Measurements from ENCODE around the gene GABBR2.

GABBR2 gene

GRCh38 chr9:98732091-98732490 lies 23.4 kb upstream of the GABBR2 start:
- no peak for DNase-seq
- peaks cover 34% of the 10 kb centered on the region for H3K36me3 Mint-ChIP-seq (ENCODE audit: low read depth)
- no peak overlapping the region for H3K27ac Mint-ChIP-seq
- H3K4me3 Mint-ChIP-seq, result no peak overlapping the region
- H3K4me1 Mint-ChIP-seq (ENCODE audit: low read depth), result no peaks in the 10 kb centered on the region
- no peaks in the 10 kb centered on the region for H3K9me3 Mint-ChIP-seq
- peaks cover 2% of the 10 kb centered on the region for H3K27me3 Mint-ChIP-seq

DNA sequence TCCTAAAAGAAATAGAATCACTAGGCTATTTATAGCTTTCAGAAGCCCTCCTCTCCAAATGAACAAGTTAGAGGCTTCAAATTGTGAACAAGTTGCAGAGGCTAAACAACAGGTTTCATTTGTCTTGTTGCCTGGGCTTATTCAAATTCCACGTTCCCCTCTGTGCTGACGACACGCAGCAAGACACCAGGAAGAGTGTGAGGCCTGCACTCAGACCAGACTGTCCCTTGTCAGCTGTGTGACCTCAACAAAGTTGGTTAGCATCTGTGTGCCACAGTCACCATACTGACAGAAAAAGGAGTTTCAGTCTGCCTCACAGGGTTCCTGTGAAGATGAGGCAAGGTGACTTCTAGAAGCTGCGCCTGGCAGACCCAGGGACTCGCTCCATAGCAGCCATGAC lies 22.1 kb upstream of the GABBR2 start:
- H3K27me3 Mint-ChIP-seq, result peaks cover 9% of the 10 kb centered on the region
- no peak overlapping the region for H3K27ac Mint-ChIP-seq

DNA sequence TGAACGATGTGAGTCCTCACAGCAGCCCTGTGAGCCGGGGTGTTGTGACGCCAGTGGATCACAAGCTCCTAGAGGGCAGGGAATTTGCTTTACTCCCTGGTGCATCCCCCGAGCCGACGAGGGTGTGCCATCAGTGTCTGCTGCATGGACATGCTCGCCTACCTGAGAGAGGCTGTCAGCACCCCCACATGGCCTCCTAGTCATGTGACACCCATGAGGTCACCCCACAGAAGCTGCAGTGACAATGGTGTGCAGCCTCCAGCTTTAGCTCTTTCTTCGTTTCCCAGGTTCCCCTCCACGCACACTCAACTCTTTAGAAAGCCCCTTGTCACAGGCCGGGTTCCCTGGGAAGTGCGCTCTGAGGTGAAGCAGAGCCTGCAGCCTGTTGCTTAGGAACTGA lies 19.8 kb upstream of the GABBR2 start:
- Mint-ChIP-seq H3K4me1 (ENCODE audit: low read depth) (no peaks in the 10 kb centered on the region), H3K9me3 (no peaks in the 10 kb centered on the region), H3K27me3 (peaks cover 25% of the 10 kb centered on the region), H3K36me3 (ENCODE audit: low read depth) (peaks cover 3% of the 10 kb centered on the region), H3K27ac (no peak overlapping the region), H3K4me3 (no peak overlapping the region)
- no peak for DNase-seq

More for the DNA sequence above, 22.1 kb upstream of the GABBR2 start:
- H3K4me3 Mint-ChIP-seq, result no peak overlapping the region
- peaks cover 22% of the 10 kb centered on the region for H3K36me3 Mint-ChIP-seq (ENCODE audit: low read depth)
- no peaks in the 10 kb centered on the region for H3K9me3 Mint-ChIP-seq
- no peaks in the 10 kb centered on the region for H3K4me1 Mint-ChIP-seq (ENCODE audit: low read depth)
- no peak for DNase-seq

GRCh38 chr9:98727428-98727827 lies 18.7 kb upstream of the GABBR2 start:
- Mint-ChIP-seq H3K36me3 (ENCODE audit: low read depth) (no peaks in the 10 kb centered on the region), H3K4me1 (ENCODE audit: low read depth) (no peaks in the 10 kb centered on the region), H3K4me3 (no peak overlapping the region), H3K27me3 (peaks cover 36% of the 10 kb centered on the region), H3K27ac (no peak overlapping the region), H3K9me3 (no peaks in the 10 kb centered on the region)
- no peak for DNase-seq

DNA sequence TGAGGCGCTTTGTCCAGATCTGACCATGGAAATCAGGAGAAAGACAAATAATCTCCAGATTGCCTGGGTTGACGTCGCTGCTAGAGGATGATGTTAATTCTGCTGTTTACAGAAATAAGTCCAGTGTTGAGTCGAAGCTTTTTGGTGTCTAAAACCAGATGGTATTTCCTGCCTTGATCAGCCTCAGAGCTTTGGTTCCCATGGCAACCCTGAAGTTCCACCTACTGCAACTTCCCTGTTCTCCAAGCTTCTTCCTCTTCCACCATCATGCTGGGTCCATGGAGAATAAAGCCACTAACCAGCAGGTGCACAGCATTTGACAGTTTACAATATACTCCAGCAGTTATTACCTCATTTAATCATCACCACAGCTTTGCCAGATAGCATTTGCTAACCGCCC lies 18.0 kb upstream of the GABBR2 start:
- peaks cover 41% of the 10 kb centered on the region for H3K27me3 Mint-ChIP-seq
- no peaks in the 10 kb centered on the region for H3K9me3 Mint-ChIP-seq
- DNase-seq, result no peak
- no peaks in the 10 kb centered on the region for H3K36me3 Mint-ChIP-seq (ENCODE audit: low read depth)
- H3K4me3 Mint-ChIP-seq, result no peak overlapping the region
- H3K4me1 Mint-ChIP-seq (ENCODE audit: low read depth), result no peaks in the 10 kb centered on the region
- no peak overlapping the region for H3K27ac Mint-ChIP-seq

- Mint-ChIP-seq H3K27me3 (peaks cover 53% of the 10 kb centered on the region), H3K4me1 (ENCODE audit: low read depth) (no peaks in the 10 kb centered on the region), H3K4me3 (no peak overlapping the region), H3K9me3 (no peaks in the 10 kb centered on the region), H3K27ac (no peak overlapping the region), H3K36me3 (ENCODE audit: low read depth) (no peaks in the 10 kb centered on the region)
- DNase-seq, result no peak
Observed at GRCh38 chr9:98724810-98725530, 16.2 kb upstream of the GABBR2 start.

GRCh38 chr9:98721643-98722042 lies 12.9 kb upstream of the GABBR2 start:
- Mint-ChIP-seq H3K27me3 (peaks cover 54% of the 10 kb centered on the region), H3K9me3 (no peaks in the 10 kb centered on the region), H3K4me3 (no peak overlapping the region), H3K27ac (no peak overlapping the region), H3K36me3 (ENCODE audit: low read depth) (no peaks in the 10 kb centered on the region), H3K4me1 (ENCODE audit: low read depth) (no peaks in the 10 kb centered on the region)
- no peak for DNase-seq

DNA sequence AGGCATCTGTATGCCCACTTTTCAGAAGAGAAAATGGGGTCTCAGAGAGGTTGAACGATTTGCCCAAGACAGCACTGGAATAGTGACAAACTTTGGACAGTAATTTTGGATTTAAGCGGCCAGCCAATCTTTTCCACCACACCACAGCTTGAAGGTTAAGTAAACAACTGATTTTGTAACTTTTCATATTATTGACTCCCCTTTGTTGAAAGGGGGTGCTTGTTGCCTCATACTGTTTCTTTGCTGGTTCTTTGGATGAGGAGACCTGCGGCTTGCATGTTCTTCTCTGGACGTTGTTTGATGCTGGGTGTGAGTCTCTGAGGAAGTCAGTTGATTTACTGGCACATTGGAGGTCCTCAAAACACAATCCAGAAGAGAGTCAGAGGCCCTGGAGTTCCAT lies 11.7 kb upstream of the GABBR2 start:
- Mint-ChIP-seq H3K27me3 (peaks cover 60% of the 10 kb centered on the region), H3K27ac (no peak overlapping the region), H3K9me3 (no peaks in the 10 kb centered on the region), H3K4me1 (ENCODE audit: low read depth) (no peaks in the 10 kb centered on the region), H3K36me3 (ENCODE audit: low read depth) (no peaks in the 10 kb centered on the region), H3K4me3 (no peak overlapping the region)
- no peak for DNase-seq

DNA sequence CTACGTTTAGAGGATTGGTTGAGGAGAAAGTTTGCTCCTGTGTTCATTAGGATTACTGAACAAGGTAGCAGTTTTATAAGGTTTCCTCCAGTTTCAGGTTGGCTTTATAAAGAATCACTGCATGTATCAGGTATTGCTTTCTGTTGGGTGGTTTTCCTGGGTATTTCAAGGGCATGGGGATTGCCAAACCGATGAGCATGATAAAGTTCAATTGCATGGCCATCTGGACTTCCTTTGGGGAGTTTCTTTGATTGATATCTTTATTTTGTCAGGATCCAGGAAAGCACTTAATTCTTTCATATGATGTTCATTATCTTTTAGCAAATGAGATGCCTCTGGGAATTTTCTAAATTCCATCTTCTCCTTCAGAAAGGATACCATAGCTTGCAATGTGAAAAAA lies 10.3 kb upstream of the GABBR2 start:
- H3K4me3 Mint-ChIP-seq, result no peak overlapping the region
- no peak overlapping the region for H3K27ac Mint-ChIP-seq
- no peaks in the 10 kb centered on the region for H3K4me1 Mint-ChIP-seq (ENCODE audit: low read depth)
- H3K27me3 Mint-ChIP-seq, result peaks cover 54% of the 10 kb centered on the region
- H3K36me3 Mint-ChIP-seq (ENCODE audit: low read depth), result no peaks in the 10 kb centered on the region
- no peaks in the 10 kb centered on the region for H3K9me3 Mint-ChIP-seq
- no peak for DNase-seq

- peaks cover 47% of the 10 kb centered on the region for H3K27me3 Mint-ChIP-seq
- no peaks in the 10 kb centered on the region for H3K9me3 Mint-ChIP-seq
Observed at GRCh38 chr9:98714833-98715232, 6.1 kb upstream of the GABBR2 start.

GRCh38 chr9:98712987-98713386 lies 4.3 kb upstream of the GABBR2 start:
- H3K4me3 Mint-ChIP-seq, result no peak overlapping the region
- DNase-seq, result no peak
- H3K27ac Mint-ChIP-seq, result no peak overlapping the region
- H3K27me3 Mint-ChIP-seq, result peaks cover 50% of the 10 kb centered on the region
- H3K4me1 Mint-ChIP-seq (ENCODE audit: low read depth), result peaks cover 4% of the 10 kb centered on the region
- no peaks in the 10 kb centered on the region for H3K36me3 Mint-ChIP-seq (ENCODE audit: low read depth)
- H3K9me3 Mint-ChIP-seq, result no peaks in the 10 kb centered on the region

More at GRCh38 chr9:98714833-98715232, 6.1 kb upstream of the GABBR2 start:
- Mint-ChIP-seq H3K4me1 (ENCODE audit: low read depth) (no peaks in the 10 kb centered on the region), H3K4me3 (no peak overlapping the region), H3K27ac (no peak overlapping the region), H3K36me3 (ENCODE audit: low read depth) (no peaks in the 10 kb centered on the region)
- DNase-seq, result no peak

GRCh38 chr9:98709968-98710965 lies 1.5 kb upstream of the GABBR2 start:
- peak overlapping the region; percentile 1 for H3K4me3 Mint-ChIP-seq
- no peak overlapping the region for H3K27ac Mint-ChIP-seq
- peaks cover 12% of the 10 kb centered on the region for H3K4me1 Mint-ChIP-seq (ENCODE audit: low read depth)
- H3K27me3 Mint-ChIP-seq, result peaks cover 57% of the 10 kb centered on the region
- no peaks in the 10 kb centered on the region for H3K9me3 Mint-ChIP-seq
- DNase-seq, result no peak
- H3K36me3 Mint-ChIP-seq (ENCODE audit: low read depth), result no peaks in the 10 kb centered on the region

DNA sequence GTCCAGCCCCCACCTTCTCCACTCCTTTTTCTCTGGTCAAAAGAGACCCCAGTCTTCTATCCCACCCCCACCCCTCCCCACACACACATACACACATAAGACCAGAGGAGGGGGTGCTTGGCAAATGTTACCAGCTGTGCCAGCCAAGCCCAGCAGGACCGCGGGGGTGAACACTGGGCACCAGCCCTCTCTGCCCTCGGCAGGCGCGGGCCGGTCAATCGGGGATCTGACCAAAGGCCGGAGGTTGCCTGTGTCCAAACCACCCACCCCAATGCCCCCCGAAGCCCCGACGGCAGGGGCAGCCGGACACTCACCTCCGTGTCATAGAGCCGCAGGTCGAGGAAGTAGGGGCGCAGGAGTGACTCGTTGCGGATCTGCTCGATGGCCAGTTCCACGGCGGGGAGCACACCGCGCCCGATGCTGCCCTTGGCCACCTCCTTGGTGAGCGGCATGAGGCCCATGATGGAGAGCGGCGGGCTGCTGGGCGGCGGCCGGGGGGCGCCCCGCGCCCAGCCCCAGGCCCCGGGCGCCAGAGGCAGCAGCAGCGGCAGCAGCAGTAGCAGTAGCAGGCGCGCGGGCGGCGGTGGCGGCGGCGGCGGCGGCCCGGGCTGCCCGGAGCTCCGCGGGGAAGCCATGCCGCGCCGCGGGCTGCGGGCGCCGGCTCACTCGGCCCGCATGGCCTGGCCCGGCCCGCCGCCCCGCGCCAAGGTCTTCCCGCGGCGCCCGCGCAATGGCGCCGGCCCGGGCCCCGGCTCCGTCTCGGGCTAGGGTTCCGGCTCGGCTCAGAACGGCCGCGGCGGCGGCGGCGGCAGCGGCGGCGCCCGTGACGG lies 417 bp downstream of the GABBR2 start:
- Mint-ChIP-seq H3K4me1 (ENCODE audit: low read depth) (peaks cover 12% of the 10 kb centered on the region), H3K27me3 (peaks cover 67% of the 10 kb centered on the region), H3K36me3 (ENCODE audit: low read depth) (no peaks in the 10 kb centered on the region), H3K4me3 (no peak overlapping the region), H3K27ac (no peak overlapping the region), H3K9me3 (no peaks in the 10 kb centered on the region)
- no peak for DNase-seq

Data from activated T-cell treated with anti-CD3 and anti-CD28 coated beads, Interleukin-2, amount 50 U/mL, for 24 hours (primary cell).